ENCODE data around the gene CHEK2.

DNA sequence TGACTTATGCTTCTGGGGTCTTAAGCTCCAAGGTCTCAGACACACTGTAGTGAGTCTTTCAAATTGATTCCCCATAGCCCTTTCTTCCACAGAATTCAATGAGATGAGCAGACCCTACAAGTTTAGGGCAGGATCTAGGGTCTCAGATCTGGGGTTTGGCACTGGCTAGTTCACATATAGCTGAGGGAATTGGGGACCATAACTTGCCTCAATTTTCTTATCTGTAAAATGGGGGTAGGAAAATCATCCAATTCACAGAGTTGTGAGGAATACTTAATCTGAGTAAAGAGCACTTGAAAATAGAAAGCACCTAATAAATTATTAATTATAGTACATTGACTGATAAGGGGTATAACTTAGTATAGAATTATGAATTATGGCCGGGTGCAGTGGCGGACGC is 25.0 kb upstream of the CHEK2 start:
- no peak for TF ChIP-seq RAD21 (IDR thresholded peaks at IDR 0.05; ENCODE audit: low read length)
- TF ChIP-seq, protein P1, sequence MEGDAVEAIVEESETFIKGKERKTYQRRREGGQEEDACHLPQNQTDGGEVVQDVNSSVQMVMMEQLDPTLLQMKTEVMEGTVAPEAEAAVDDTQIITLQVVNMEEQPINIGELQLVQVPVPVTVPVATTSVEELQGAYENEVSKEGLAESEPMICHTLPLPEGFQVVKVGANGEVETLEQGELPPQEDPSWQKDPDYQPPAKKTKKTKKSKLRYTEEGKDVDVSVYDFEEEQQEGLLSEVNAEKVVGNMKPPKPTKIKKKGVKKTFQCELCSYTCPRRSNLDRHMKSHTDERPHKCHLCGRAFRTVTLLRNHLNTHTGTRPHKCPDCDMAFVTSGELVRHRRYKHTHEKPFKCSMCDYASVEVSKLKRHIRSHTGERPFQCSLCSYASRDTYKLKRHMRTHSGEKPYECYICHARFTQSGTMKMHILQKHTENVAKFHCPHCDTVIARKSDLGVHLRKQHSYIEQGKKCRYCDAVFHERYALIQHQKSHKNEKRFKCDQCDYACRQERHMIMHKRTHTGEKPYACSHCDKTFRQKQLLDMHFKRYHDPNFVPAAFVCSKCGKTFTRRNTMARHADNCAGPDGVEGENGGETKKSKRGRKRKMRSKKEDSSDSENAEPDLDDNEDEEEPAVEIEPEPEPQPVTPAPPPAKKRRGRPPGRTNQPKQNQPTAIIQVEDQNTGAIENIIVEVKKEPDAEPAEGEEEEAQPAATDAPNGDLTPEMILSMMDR (conservative IDR thresholded peaks at IDR 0.05; ENCODE audit: low read depth, low read length), result no peak
- TF ChIP-seq ELK1 (IDR thresholded peaks at IDR 0.05; ENCODE audit: borderline replicate concordance, low read depth, low read length), result no peak
